Stimulated activated CD8-positive, alpha-beta memory T cell treated with anti-CD3 and anti-CD28 coated beads, Interleukin-4, amount 100 ng/mL, for 48 hours (primary cell): ENCODE results near the gene CCT5.
A peak's percentile ranks its signal among the peaks of the same experiment; 100 is the strongest.
"Not testable (repeated sequence)": the region's sequence is repeated elsewhere in the genome, so short reads cannot be mapped to it uniquely, and the experiment has no call there.

ENCODE experiments used
- DNase-seq: peaks from one replicate; pipeline ENCODE4 v3.0.0-alpha.2; 2020

Gene CCT5

GRCh38 chr5:10278658-10279279, 28.7 kb downstream of the CCT5 start:
- DNase-seq = no peak

- no peak for DNase-seq
Observed at GRCh38 chr5:10279328-10279727, 29.2 kb downstream of the CCT5 start.

GRCh38 chr5:10279925-10280720, 30.0 kb downstream of the CCT5 start:
- no peak for DNase-seq

GRCh38 chr5:10283927-10284635, 34.0 kb downstream of the CCT5 start:
- DNase-seq = peak; percentile 91

GRCh38 chr5:10285362-10285761, 35.3 kb downstream of the CCT5 start:
- not testable (repeated sequence) for DNase-seq

- no peak for DNase-seq
Observed at GRCh38 chr5:10286162-10286861, 36.2 kb downstream of the CCT5 start.

- no peak for DNase-seq
Observed at GRCh38 chr5:10286862-10287227, 36.8 kb downstream of the CCT5 start.

- DNase-seq = peak; percentile 56
Observed at GRCh38 chr5:10288592-10289219, 38.6 kb downstream of the CCT5 start.

- DNase-seq = no peak
Observed at GRCh38 chr5:10289353-10289752, 39.3 kb downstream of the CCT5 start.

GRCh38 chr5:10289991-10290390, 39.9 kb downstream of the CCT5 start:
- no peak for DNase-seq

- DNase-seq = no peak
Observed at GRCh38 chr5:10290438-10290837, 40.4 kb downstream of the CCT5 start.

GRCh38 chr5:10291692-10292339, 41.7 kb downstream of the CCT5 start:
- DNase-seq = no peak

GRCh38 chr5:10293907-10294662, 44.0 kb downstream of the CCT5 start:
- no peak for DNase-seq

GRCh38 chr5:10295619-10296326, 45.7 kb downstream of the CCT5 start:
- no peak for DNase-seq

GRCh38 chr5:10297646-10298204, 47.6 kb downstream of the CCT5 start:
- DNase-seq = no peak

- no peak for DNase-seq
Observed at GRCh38 chr5:10300246-10300645, 50.2 kb downstream of the CCT5 start.

GRCh38 chr5:10301266-10301665, 51.2 kb downstream of the CCT5 start:
- DNase-seq = no peak

- no peak for DNase-seq
Observed at GRCh38 chr5:10301842-10302610, 51.9 kb downstream of the CCT5 start.

- DNase-seq = no peak
Observed at GRCh38 chr5:10303201-10303600, 53.1 kb downstream of the CCT5 start.

GRCh38 chr5:10303699-10304170, 53.7 kb downstream of the CCT5 start:
- DNase-seq = no peak
